AG08396 (cell line): ENCODE data around the gene SPG21.

Source experiments
- DNase-seq: peaks from one replicate; pipeline ENCODE4 v3.0.0; 2012; ENCODE audit warnings: low spot score, mixed read lengths

SPG21 gene

DNA sequence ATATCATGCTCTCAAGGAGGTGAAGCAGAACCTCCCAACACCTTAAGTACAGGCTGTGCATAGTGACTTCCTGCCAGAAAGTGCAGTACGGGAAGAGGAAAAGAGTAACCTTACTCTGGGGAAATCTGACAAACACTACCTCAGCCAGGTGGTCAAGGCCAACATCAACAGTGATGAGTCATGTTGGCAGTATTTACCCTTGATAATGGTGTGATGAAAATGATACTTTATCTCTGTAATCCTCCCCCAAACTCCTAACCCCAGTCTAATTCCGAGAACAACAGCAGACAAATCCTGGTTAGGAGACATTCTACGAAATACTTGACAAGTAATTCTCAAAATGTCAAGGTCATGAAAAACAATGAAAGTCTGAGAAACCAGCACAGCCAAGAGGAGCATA, 51.5 kb downstream of the SPG21 start:
- DNase-seq: no peak

DNA sequence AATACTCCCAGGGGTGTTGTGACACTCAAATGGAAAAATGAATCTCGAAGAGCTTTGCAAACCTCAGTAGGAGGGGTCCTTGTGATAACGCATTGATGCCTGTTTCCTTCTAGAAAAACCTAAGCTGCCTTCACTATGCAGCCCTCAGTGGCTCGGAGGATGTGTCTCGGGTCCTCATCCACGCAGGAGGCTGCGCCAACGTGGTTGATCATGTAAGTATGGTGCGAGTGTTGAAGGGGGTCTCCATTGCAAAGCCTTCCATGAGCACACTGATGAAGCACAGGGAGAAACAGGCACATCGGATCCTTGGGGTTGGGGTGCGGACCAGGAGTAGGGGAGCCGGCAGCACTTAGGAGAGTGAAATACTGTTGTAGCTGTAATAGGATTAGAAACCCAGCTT, 55.7 kb downstream of the SPG21 start:
- no peak for DNase-seq

DNA sequence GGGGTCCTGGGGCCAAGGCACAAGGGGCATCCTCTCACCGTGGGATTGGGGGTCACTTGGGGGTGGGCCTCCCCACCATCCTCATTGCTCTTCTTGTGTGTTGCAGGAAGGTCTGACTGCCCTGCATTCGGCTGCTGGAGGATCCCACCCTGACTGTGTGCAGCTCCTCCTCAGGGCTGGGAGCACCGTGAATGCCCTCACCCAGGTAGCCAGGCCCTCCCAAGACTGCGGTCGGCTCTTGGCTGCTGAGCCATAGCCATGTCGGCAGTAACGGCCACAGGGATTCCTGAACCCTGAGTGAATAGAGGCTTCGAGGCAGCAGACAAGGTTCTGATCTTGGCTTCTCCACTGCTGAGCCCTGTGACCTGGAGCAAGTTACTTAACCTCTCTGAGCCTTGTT, 58.3 kb downstream of the SPG21 start:
- no peak for DNase-seq

DNA sequence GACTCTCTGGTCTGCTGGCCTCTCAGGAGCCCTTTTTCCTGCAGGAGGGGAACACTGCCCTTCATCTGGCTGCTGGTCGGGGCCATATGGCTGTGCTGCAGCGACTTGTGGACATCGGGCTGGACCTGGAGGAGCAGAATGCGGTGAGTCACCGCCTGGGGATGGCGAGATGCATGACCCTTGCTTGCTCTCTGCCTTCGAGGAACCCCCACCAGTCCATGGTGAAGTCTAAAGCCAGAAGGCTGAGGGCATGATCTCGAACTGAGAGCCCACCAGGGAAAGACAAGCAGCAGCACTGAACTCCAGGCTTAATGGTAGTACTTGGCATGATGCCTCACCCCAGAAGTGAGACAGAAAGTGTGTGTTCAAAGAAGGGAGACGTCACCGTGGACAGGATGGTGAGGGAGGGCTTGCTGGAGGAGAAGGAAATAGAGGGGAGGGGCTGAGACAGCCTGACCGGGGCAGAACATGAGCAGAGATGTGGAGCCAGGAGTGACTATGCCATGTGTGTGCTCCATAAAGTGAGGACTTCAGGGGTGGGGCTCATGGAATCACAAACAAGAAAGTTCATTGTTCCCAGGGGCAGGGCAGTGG, 58.8 kb downstream of the SPG21 start:
- peak; percentile 39 for DNase-seq

DNA sequence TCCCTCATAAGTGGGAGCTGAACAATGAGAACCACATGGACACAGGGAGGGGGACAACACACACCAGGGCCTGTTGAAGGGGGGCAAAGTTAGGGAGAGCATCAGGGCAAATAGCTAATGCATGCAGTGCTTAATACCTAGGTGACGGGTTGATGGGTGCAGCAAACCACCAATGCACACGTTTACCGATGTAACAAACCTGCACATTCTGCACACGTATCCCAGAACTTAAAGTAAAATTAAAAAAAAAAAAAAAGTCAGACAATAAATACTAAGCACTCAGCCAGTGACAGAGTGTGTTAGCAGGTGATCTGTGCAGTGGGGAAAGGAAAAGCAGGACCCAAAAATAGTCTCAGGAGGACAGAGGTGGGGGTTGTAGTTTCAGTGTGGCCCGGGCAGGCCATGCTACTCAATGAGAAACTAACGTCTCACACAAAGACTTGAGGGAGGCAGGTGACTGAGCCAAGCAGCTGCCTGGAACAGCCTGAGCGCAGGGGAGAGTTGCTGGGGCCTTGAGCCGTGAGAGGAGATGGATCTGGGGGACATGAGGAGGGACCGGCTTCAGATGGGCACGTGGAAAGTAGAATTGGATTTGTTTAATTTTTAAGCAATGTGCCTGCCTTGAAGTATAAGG, 59.6 kb downstream of the SPG21 start:
- no peak for DNase-seq

DNA sequence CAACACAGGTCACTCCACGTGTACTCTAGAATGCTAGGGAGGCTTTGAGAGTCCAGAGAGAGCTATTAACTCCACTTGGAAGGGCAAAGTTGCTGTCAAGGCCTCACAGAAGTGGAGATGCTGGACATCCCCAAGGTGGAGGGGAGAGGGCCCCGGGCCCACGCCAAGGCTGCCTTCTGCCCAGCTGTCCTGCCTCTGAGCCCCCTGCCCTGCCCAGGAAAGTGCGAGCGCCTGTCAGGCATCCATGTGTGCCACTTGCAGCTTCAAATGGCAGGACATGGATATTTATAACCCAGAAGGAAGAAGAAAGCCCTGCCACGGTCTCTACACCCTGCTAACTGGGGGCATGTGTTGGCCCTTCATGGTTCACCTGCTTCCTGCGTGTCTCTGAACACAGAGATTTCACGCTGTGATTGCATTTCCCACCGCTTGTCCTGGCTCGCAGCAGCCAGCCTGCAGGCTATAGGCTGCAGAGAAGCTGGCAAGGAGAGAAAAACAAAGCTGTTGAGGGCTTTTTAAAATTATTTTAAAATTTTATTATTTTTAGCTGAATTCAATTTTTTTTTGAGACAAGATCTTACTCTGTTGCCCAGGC, 61.0 kb downstream of the SPG21 start:
- DNase-seq: no peak

DNA sequence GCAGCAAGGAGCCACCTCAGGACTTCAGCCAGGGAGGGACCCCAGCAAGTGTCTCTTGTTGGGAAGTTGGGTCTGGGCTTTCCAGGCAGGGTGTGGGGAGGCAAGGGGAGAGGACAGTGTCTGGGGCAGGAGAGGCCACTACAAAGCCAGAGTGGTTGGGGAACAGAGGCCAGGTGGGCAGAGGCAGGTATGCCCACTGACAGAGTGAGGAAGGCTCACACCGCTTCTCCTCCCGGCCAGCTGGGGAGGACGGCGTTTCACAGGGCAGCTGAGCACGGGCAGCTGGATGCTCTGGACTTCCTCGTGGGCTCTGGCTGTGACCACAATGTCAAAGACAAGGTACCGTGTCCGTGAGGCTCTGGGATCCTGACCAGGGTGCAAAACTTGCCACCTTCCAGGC, 63.1 kb downstream of the SPG21 start:
- no peak for DNase-seq

DNA sequence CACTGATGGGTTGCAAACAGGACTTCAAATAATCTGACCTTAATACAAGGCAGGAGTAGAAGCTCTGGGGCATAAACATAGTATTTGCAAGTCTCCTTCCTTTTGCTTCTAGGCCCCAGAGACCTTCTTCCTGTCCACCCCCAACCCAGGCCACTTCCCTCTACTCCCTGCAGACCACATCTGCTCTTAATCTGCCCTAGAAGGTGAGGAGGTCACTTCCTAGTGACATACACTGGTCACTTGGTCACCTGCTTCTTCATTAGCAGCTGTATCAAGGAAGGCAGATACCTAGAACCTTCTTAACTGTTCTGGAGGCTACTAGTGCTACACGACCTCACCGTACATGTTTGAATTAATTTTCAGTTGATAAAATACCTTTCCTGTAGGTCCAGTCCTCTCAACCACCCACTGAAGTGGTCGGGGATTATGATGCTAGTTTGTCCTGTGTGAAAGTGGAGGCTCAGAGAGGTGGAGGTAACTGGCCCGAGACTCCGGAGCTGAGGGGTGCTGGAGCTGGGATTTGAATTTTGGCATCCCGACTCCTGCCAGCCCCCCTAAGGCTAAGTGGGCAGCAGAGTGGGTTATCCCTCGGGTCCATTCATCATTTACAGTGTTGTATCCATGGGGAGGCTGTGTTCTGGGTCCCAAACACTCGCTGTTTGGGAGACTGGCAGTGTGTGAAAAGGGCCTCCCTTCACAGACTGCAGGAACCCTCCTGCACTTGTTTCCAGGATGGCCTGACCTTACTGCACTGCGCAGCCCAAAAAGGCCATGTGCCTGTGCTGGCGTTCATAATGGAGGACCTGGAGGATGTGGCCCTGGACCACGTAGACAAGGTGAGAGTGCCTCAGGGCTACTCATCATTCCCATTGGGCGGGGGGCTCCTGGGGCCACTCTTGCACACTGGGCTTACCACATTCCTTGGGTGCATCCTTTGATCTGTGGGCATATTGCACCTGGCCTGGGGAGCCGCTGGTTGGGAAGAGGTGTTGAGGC, 64.1 kb downstream of the SPG21 start:
- no peak for DNase-seq

DNA sequence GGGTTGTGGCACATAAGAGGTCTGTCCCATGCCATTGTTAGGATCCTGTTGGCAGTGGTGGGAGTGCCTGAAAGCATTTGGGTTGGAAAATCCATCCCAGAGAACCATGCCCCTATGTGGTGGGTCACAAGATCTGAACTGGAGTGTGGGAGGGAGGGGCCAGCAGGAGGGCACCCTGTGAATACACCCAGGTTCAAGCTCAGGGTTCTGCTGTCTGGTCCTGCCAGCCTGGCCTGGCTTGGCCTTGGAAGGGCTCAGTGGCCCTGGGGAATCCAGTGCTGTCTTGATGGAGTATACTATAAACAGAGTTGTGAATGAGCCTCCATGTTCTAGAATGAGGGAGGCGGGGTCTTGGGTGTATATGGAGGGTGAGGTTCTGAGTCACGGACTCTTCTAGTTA, 66.2 kb downstream of the SPG21 start:
- DNase-seq: no peak

DNA sequence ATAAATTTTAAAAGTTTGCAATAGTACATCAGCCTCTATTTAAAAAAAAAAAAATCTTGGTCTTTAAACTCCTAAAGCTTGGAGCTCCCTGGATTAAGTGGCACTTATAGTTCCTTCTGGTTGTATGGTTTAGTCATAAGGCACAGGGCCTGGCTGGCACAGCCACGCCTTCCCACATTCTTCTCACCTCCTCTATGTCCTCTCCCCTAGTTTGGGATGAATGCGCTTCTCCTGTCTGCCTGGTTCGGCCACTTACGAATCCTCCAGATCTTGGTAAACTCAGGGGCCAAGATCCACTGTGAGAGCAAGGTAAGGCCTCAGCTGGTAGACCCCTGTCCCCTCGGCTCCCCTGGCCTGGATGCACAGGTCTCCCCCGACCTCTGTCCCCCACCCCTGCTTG, 68.0 kb downstream of the SPG21 start:
- DNase-seq: no peak

DNA sequence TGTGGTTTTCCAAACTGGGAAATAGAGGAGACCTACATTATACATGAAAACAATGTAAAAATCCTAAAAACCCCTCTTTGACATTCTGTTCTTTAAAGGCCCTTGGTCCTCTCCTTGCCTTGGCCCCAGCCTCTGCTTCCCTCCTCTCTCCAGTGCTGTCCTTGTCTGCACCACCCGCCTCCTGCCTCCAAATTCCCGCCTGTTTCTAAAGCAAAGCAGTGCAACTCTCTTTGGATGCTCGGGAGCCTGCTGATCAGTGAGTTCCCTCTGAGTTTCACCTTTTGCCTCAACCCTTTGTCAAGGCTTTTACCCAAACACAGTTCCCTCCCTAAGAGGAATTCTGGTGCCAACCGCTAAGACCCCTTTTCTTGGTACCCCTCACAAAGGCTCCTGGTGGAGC, 70.0 kb downstream of the SPG21 start:
- no peak for DNase-seq

DNA sequence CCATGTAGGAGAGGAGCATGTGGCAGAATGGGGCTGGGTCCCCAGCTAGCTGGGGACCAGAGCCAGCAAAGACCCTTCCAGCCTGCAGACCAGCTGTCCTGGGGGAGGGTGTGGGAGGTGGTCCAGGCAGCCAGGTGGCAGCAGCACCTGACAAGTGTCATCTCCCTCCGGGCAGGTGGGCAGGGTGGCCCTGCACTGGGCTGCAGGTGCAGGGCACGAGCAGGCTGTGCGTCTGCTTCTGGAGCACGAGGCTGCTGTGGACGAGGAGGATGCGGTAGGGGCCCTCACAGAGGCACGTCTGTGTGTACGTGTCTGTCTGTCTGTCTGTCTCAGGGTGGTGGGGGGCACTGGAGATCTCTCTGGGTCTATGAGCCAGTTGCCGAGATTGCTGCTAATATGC, 72.5 kb downstream of the SPG21 start:
- DNase-seq: no peak

DNA sequence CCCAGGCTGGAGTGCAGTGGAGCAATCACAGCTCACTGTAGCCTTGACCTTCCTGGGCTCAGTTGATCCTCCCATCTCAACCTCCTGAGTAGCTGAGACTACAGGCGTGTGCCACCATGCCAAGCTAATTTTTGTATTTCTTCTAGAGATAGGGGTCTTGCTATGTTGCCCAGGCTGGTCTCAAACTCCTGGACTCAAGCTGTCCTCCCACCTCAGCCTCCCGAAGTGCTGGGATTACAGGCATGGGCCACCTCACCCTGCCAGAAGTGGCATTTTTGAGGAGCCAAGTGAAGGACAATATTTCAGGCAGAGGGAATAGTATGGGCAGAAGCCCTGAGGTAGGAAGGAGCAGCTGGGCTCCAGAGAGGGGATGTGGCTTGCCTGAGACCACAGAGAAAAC, 73.3 kb downstream of the SPG21 start:
- no peak for DNase-seq

DNA sequence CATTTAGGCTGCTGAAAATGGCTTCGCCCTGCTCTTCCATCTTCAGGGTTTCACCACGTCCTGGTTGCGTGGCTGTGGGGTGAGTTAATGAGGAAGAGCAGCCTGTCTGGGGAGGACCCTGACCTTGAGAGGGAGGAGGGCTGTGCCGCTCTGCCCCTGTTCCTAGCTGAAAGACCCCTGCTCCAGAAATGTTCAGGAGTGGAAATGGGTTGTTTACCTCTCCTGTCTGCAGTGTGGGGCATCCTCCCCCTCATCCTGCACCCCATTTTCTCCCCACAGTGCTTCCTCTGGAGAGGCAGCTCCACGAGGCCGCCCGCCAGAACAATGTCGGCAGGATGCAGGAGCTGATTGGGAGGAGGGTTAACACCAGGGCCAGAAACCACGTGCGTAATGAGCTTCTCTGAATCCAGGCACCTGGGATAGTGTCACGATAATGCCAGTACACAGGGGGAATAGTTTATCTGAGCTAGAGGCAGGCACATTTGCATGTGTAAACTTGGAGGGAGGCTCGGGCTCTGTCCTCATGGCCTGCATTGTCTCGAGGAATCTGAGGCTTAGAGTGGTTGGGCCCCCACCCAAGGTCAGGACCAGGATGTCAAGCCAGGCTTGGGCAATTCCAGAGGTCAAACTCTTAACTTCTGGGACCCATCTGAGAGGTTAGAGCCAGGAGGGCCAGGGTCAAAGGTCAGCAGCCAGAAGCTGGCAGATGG, 74.0 kb downstream of the SPG21 start:
- DNase-seq: no peak
